H9 (cell line): ENCODE data around the gene KCTD19. TPM values are rescaled to one million over a fixed set of nuclear protein-coding genes. Genes with fewer than 3 reads are reported as not detected.

Experiments
- DNase-seq: peaks from one replicate; pipeline ENCODE4 v3.0.0-alpha.2; 2017
- H2AFZ ChIP-seq: one replicate; pipeline ENCODE4 v1.6.1; 2013; ENCODE audit warnings: mild to moderate bottlenecking, low read length, control low read depth, moderate library complexity
- H2AK5ac ChIP-seq: 2 replicates; pipeline ENCODE4 v1.6.1; 2013; ENCODE audit warnings: low read length, control low read depth, mixed read lengths; ENCODE audit not compliant: insufficient read length
- H2BK120ac ChIP-seq: one replicate; pipeline ENCODE4 v1.6.1; 2013; ENCODE audit warnings: low read depth, mild to moderate bottlenecking, low read length, control low read depth, inconsistent platforms; ENCODE audit not compliant: poor library complexity, severe bottlenecking
- H2BK12ac ChIP-seq: 2 replicates; pipeline ENCODE4 v1.6.1; 2013; ENCODE audit warnings: low read length, control low read depth, mixed read lengths, low read depth; ENCODE audit not compliant: insufficient read length
- H2BK15ac ChIP-seq: 2 replicates; pipeline ENCODE4 v1.6.1; 2013; ENCODE audit warnings: low read depth, low read length, control low read depth
- H2BK20ac ChIP-seq: one replicate; pipeline ENCODE4 v1.6.1; 2013; ENCODE audit warnings: low read depth, mild to moderate bottlenecking, low read length, control low read depth, inconsistent platforms; ENCODE audit not compliant: poor library complexity, severe bottlenecking
- H2BK5ac ChIP-seq: 2 replicates; pipeline ENCODE4 v1.6.1; 2013; ENCODE audit warnings: low read length, control low read depth, mixed read lengths; ENCODE audit not compliant: insufficient read length
- H3K14ac ChIP-seq: 2 replicates; pipeline ENCODE4 v1.6.1; 2013; ENCODE audit warnings: low read length, control low read depth; ENCODE audit not compliant: insufficient read depth
- H3K18ac ChIP-seq: 2 replicates; pipeline ENCODE4 v1.6.1; 2013; ENCODE audit warnings: low read depth, mild to moderate bottlenecking, mixed read lengths, low read length, control low read depth; ENCODE audit not compliant: insufficient read length
- H3K23ac ChIP-seq: 2 replicates; pipeline ENCODE4 v1.6.1; 2013; ENCODE audit warnings: low read length, control low read depth, mixed read lengths, low read depth; ENCODE audit not compliant: insufficient read length
- H3K23me2 ChIP-seq: 2 replicates; pipeline ENCODE4 v1.6.1; 2013; ENCODE audit warnings: low read depth, mild to moderate bottlenecking, mixed read lengths, low read length, control low read depth; ENCODE audit not compliant: insufficient read length, poor library complexity, severe bottlenecking
- H3K27ac ChIP-seq: 2 replicates; pipeline ENCODE4 v1.5.1; 2013; ENCODE audit warnings: low read length, control low read depth, mixed read lengths, low read depth; ENCODE audit not compliant: insufficient read length
- H3K27me3 ChIP-seq: 2 replicates; pipeline ENCODE4 v1.6.1; 2013; ENCODE audit warnings: low read length, control low read depth, inconsistent platforms; ENCODE audit not compliant: insufficient read depth
- H3K4ac ChIP-seq: 2 replicates; pipeline ENCODE4 v1.6.1; 2013; ENCODE audit warnings: low read depth, mild to moderate bottlenecking, control low read depth, inconsistent platforms, low read length, moderate library complexity
- H3K4me1 ChIP-seq: 2 replicates; pipeline ENCODE4 v1.6.1; 2013; ENCODE audit warnings: low read length, control low read depth, inconsistent platforms; ENCODE audit not compliant: insufficient read depth
- H3K4me2 ChIP-seq: 2 replicates; pipeline ENCODE4 v1.6.1; 2013; ENCODE audit warnings: low read length, control low read depth, mixed read lengths; ENCODE audit not compliant: insufficient read length, insufficient read depth
- H3K56ac ChIP-seq: 2 replicates; pipeline ENCODE4 v1.6.1; 2013; ENCODE audit warnings: low read depth, mild to moderate bottlenecking, mixed read lengths, low read length, control low read depth; ENCODE audit not compliant: insufficient read length
- H3K79me1 ChIP-seq: 2 replicates; pipeline ENCODE4 v1.6.1; 2013; ENCODE audit warnings: low read depth, mild to moderate bottlenecking, moderate library complexity, low read length, control low read depth, inconsistent platforms; ENCODE audit not compliant: insufficient read depth, poor library complexity, severe bottlenecking
- H3K79me2 ChIP-seq: 2 replicates; pipeline ENCODE4 v1.6.1; 2013; ENCODE audit warnings: low read length, control low read depth, inconsistent platforms; ENCODE audit not compliant: insufficient read depth
- H3K9ac ChIP-seq: 2 replicates; pipeline ENCODE4 v1.6.1; 2013; ENCODE audit warnings: low read length, control low read depth, mixed read lengths; ENCODE audit not compliant: insufficient read length; ENCODE audit errors: extremely low read depth
- H3K9me3 ChIP-seq: one replicate; pipeline ENCODE4 v1.6.1; 2013; ENCODE audit warnings: low read depth, low read length, inconsistent platforms; ENCODE audit not compliant: control insufficient read depth
- H3T11ph ChIP-seq: one replicate; pipeline ENCODE4 v1.6.1; 2013; ENCODE audit warnings: mild to moderate bottlenecking, low read length, control low read depth, inconsistent platforms
- H4K20me1 ChIP-seq: one replicate; pipeline ENCODE4 v1.6.1; 2013; ENCODE audit not compliant: control insufficient read depth, insufficient read length, insufficient read depth
- H4K5ac ChIP-seq: 2 replicates; pipeline ENCODE4 v1.6.1; 2013; ENCODE audit warnings: low read depth, mild to moderate bottlenecking, mixed read lengths, low read length, control low read depth; ENCODE audit not compliant: insufficient read length
- H4K8ac ChIP-seq: replicated peaks from 2 replicates; pipeline ENCODE4 v1.6.1; 2013; ENCODE audit warnings: low read length, control low read depth, mixed read lengths, low read depth; ENCODE audit not compliant: insufficient read length
- H4K91ac ChIP-seq: 2 replicates; pipeline ENCODE4 v1.6.1; 2013; ENCODE audit warnings: low read depth, mild to moderate bottlenecking, moderate library complexity, mixed read lengths, low read length, control low read depth; ENCODE audit not compliant: insufficient read length
- H3K27ac Mint-ChIP-seq, 3 experiments: 2 replicates in 2 of 3; 3 replicates in 1 of 3; pipeline ENCODE4 v1.8.0; 2020 to 2021; ENCODE audit warnings: mixed read lengths in 3 of 3, mild to moderate bottlenecking in 1 of 3, moderate library complexity in 1 of 3
- H3K27me3 Mint-ChIP-seq: 2 replicates; pipeline ENCODE4 v1.8.0; 2021; ENCODE audit warnings: low read depth, mild to moderate bottlenecking, moderate library complexity, mixed read lengths
- H3K36me3 Mint-ChIP-seq, 3 experiments: 2 replicates in 2 of 3; 3 replicates in 1 of 3; pipeline ENCODE4 v1.8.0; 2020 to 2021; ENCODE audit warnings: low read depth in 3 of 3, mixed read lengths in 3 of 3; ENCODE audit not compliant: insufficient read depth in 1 of 3
- H3K4me1 Mint-ChIP-seq, 2 experiments: 2 replicates each; pipeline ENCODE4 v1.8.0; 2020; ENCODE audit warnings: mixed read lengths in 2 of 2
- H3K4me3 Mint-ChIP-seq, 2 experiments: 2 replicates in 1 of 2; 3 replicates in 1 of 2; pipeline ENCODE4 v1.8.0; 2020 to 2021; ENCODE audit warnings: mild to moderate bottlenecking in 2 of 2, mixed read lengths in 2 of 2, moderate library complexity in 1 of 2
- H3K9me3 Mint-ChIP-seq, 2 experiments: 2 replicates in 1 of 2; 3 replicates in 1 of 2; pipeline ENCODE4 v1.8.0; 2020; ENCODE audit warnings: mild to moderate bottlenecking in 2 of 2, mixed read lengths in 2 of 2, moderate library complexity in 1 of 2
- CTCF ChIP-seq: fragments of 200-600 bp; sonication (generic); conservative IDR thresholded peaks from 3 replicates; pipeline ENCODE4 v1.8.0; 2021; ENCODE audit warnings: antibody characterized with exemption, mild to moderate bottlenecking
- WGBS: extraction: QIAGEN DNeasy Blood & Tissue Kit; methylation state at CpG from one replicate; pipeline ENCODE4 v1.1.7; 2013; ENCODE audit warnings: missing lambda C conversion rate, low lambda C conversion rate, mixed read lengths; ENCODE audit not compliant: insufficient read length; ENCODE audit errors: extremely low coverage; 5-methylcytosine and 5-hydroxymethylcytosine counted together
- total RNA-seq: library from RNA; stranded (reverse); gene quantifications from 2 replicates; pipeline ENCODE4 v1.2.1, GENCODE V29; 2021

Gene KCTD19
- total RNA-seq, 1 experiment from 2014 or later = 0.13 TPM

- Mint-ChIP-seq H3K27me3 (peaks cover 24% of the 10 kb centered on the region), H3K4me3 (no peak overlapping the region), H3K36me3 (no peaks in the 10 kb centered on the region; a peak in 1 of 7 replicates), H3K9me3 (no peaks in the 10 kb centered on the region), H3K4me1 (peaks cover 0 to 4% of the 10 kb centered on the region in 2 experiments; a peak in 1 of 4 replicates), H3K27ac (no peak overlapping the region)
- Histone ChIP-seq H2AFZ (no peak overlapping the region), H2AK5ac (no peak overlapping the region), H2BK20ac (no peak overlapping the region), H4K91ac (no peak overlapping the region), H3T11ph (no peak overlapping the region), H2BK5ac (no peak overlapping the region), H3K23me2 (no peaks in the 10 kb centered on the region), H2BK120ac (no peak overlapping the region), H3K79me2 (no peaks in the 10 kb centered on the region), H3K4me2 (no peak overlapping the region), H3K27me3 (no peaks in the 10 kb centered on the region; the same call in 1 of the 2 replicates), H3K27ac (no peak overlapping the region), H3K56ac (no peak overlapping the region), H4K5ac (no peak overlapping the region), H2BK12ac (no peak overlapping the region), H4K8ac (no peak overlapping the region), H3K4me1 (no peaks in the 10 kb centered on the region), H3K9ac (no peak overlapping the region), H3K4ac (no peak overlapping the region), H2BK15ac (no peak overlapping the region), H4K20me1 (no peaks in the 10 kb centered on the region), H3K79me1 (no peaks in the 10 kb centered on the region), H3K23ac (no peak overlapping the region), H3K9me3 (no peaks in the 10 kb centered on the region), H3K18ac (no peak overlapping the region), H3K14ac (no peak overlapping the region)
- WGBS = no CpG with 5 or more reads among the region's 8 CpGs
- DNase-seq = no peak
- no peak for TF ChIP-seq CTCF
Observed at GRCh38 chr16:67265834-67266233, 60.7 kb downstream of the KCTD19 start.
